NCI-H2107 (cell line): ENCODE data around the gene OTOA.
"Not testable (repeated sequence)": the region's sequence is repeated elsewhere in the genome, so short reads cannot be mapped to it uniquely, and the experiment has no call there.

ENCODE experiments used
- DNase-seq: peaks from one replicate; lab custom pipeline; 2025; lab: John Stamatoyannopoulos, UW

The OTOA gene

DNA sequence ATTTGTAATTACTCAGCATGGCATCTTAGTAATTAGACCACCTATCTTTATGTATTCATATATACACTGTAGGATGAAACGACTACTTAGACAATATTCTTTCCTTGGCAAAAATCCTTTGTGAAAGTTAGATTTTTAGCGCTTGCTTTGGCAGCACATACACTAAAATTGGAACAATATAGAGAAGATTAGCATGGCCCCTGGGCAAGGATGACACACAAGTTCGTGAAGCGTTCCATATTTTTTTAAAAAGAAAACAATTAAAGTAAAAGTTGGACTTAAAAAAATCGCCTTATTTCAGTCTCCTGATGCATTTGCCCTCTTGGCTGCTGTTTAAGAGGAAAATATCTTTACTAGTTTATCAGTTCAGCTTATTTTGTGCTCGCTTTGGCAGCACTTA is 21.9 kb upstream of the OTOA start:
- DNase-seq = no peak

DNA sequence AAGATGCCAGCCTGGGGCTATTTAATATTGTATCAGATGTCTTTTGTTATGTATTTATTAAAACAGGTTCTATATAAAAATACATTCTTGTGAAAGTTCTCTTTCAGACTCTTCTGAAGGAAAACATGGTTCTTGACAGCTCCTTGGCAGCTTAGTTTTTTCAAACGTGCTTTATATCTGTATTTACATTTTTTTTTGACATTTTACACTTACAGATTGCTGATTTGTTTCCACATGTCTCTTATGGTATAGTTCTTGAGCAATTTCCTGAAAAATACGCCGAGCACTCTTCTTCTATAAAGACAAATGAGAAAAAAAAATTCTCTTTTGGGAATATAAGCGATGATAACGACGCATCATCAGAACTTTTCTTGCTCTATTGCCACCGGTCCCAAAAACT is 20.9 kb upstream of the OTOA start:
- no peak for DNase-seq

GRCh38 chr16:21643785-21644184 is 20.0 kb upstream of the OTOA start:
- no peak for DNase-seq

- no peak for DNase-seq
These were observed 19.1 kb upstream of the OTOA start for GRCh38 chr16:21644674-21645073.

DNA sequence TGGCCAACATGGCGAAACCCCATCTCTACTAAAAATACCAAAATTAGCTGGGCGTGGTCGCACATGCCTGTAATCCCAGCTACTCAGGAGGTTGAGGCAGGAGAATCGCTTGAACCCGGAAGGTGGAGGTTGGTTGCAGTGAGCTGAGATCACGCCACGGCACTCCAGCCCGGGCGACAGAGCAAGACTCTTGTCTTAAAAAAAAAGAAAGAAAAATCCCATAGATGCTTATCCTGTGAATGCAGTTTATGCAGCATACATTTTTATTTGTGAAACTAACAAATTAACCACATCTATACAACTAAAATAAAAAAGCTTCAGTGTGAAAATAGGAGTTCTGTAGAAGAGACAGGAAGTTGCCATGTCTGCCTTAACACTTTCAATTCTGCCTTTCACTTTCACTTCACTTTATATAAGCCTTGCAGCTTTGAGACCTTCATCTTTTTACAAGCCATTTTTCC is 18.5 kb upstream of the OTOA start:
- DNase-seq = no peak

GRCh38 chr16:21646091-21646490 is 17.7 kb upstream of the OTOA start:
- no peak for DNase-seq

DNA sequence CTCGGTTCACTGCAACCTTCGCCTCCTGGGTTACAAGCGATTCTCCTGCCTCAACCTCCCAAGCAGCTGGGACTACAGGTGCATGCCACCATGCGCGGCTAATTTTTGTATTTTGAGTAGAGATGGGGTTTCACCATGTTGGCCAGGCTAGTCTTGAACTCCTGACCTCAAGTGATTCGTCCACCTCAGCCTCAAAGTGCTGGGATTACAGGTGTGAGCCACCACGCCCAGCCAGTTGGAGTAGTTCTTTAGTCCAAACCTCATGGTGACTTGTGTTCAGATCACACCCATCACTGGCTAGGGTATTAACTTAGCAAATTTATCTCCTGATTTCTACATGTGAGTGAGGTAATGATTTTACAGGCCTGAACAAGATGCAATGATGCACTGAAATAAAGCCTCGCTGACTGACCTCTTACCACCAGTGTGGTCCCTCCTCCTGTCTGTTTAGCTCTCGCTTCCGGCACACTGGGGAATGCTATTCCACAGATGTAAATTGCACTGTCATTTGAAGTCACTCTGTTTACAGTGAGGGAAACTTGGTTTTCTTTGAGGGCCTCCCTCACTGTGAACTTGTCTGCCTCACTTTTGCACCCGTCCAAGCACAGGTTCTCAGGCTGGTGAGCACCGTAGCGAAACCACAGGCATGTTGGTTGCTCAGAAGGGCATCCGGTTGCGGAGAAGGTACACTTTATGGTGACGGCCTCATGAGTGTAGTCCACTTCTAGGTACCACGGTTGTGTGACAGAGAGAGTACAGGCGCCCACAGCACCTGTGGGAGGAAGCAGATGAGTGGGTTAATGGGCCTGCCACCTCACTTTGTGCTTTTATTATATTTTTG is 16.8 kb upstream of the OTOA start:
- DNase-seq = no peak

DNA sequence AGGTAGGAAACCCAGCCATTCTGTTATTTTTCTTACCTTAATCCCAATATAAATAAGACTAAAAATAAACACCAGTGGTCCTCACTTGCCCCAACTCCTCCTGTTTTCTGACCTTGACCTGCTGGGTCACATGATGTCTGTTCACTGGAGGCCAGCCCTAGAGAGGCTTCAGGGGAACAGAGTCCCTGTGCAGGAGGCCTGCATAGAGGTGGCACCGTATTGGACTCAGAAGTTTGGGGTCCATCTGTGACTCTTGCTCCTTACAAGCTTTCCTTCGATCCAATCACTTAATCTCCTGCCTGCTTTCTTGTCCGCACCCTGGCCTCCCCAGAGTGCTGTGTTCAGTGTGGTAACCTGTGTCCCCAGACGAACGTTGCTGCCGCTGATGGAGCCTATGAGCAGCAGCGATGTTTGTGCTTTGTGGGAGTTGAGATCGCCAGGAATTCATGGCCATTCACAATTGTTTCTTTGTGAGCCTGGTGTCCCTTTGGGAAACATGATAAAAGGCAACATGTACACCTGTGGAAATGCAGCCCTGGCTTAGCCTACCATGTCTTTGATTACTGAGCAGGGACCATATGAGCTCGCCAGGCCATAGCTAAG is 16.1 kb upstream of the OTOA start:
- DNase-seq = no peak

- DNase-seq = not testable (repeated sequence)
These were observed 13.9 kb upstream of the OTOA start for GRCh38 chr16:21649826-21650406.

GRCh38 chr16:21650521-21650920 is 13.2 kb upstream of the OTOA start:
- no peak for DNase-seq

DNA sequence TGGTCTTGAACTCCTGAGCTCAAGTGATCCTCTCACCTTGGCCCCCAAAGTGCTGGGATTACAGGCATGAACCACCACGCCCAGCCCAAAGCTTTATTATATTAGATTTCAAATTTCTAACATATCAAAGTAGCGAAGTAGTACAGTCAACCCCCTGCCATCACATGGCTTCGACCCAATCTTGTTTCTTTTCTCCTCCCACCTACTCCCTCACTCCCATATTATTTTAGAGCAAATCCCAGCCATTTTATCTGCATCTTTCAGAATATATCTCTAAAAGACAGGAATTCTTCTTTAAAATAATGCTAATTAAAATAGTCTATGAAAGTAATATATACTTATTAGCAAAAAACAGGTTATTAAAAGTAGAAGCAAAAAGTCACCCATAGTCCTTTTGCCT is 12.3 kb upstream of the OTOA start:
- no peak for DNase-seq

- no peak for DNase-seq
These were observed 11.3 kb upstream of the OTOA start, which contains the start of gene IGSF6 for GRCh38 chr16:21652453-21652852. Gene IGSF6, minus strand, starts transcription at chr16:21652608. Its CDS starts 10 bp downstream, at chr16:21652598.

GRCh38 chr16:21653571-21653970 is 10.2 kb upstream of the OTOA start:
- DNase-seq = no peak

GRCh38 chr16:21654466-21654865 is 9.3 kb upstream of the OTOA start:
- DNase-seq = no peak

GRCh38 chr16:21654881-21655280 is 8.9 kb upstream of the OTOA start:
- no peak for DNase-seq

GRCh38 chr16:21656795-21657768 is 6.7 kb upstream of the OTOA start:
- DNase-seq = no peak

- no peak for DNase-seq
These were observed 4.6 kb upstream of the OTOA start for GRCh38 chr16:21659124-21659523.

- no peak for DNase-seq
These were observed 1.2 kb downstream of the OTOA start for GRCh38 chr16:21664801-21665492.

DNA sequence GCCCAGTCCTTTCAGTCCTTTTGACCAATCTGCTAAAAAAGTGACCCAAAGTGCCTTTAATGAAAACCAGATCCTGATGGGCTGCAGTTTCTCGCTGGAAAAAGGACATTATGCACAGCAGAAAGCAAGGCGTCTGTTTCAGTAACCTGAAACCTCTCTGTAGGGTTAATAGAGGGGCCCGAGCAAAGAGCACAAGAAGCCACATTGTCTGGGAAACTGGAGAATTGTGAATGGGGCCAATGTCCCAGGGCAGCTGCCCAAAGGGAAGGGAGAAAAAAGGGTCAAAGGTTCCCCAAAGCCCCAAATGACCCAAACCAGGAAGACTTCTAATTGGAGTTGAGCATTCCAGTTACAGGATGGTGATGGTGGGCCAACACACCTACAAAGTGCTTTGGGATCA is 3.0 kb downstream of the OTOA start:
- no peak for DNase-seq

- no peak for DNase-seq
These were observed 3.8 kb downstream of the OTOA start for GRCh38 chr16:21667575-21667974.

GRCh38 chr16:21673469-21673868 is 9.7 kb downstream of the OTOA start:
- DNase-seq = no peak
